ENCODE data around the gene HOXA10. TPM values are rescaled to one million over a fixed set of nuclear protein-coding genes. Genes with fewer than 3 reads are reported as not detected.

HOXA10 gene
- total and polyA plus RNA-seq, 11 donors = 0.06 to 0.36 (median 0.18) TPM; not detected in 8

DNA sequence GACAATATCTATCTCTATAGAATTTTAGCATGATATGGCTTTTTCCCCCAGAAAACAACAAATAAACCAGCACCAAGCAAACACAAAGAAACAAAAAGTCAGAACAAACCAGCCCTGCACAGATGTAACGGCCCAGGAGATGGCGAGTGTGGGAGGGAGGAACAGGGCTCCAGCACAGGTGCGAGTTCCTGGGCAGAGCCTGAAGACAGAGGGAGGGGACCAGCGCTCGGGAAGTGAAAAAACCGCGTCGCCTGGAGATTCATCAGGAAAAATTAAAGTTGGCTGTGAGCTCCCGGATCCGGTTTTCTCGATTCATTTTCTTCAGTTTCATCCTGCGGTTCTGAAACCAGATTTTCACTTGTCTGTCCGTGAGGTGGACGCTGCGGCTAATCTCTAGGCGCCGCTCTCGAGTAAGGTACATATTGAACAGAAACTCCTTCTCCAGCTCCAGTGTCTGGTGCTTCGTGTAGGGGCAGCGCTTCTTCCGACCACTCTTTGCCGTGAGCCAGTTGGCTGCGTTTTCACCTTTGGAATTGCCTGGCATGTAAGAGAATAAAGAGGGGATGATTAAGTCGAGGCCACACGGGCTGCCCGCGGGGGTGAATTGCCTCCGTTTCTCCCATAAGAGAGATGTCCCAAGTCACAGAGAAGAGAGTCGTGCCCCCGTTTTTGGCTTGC is 2.3 kb downstream of the HOXA10 start:
- ATAC-seq (no peak), DNase-seq (peak in 1 of 5 donors; percentile 45)
- WGBS, 4 donors = 3 to 11% (median 8%) methylated on average over 30 of the region's 30 CpGs
- Histone ChIP-seq H3K9me3 (no peaks in the 10 kb centered on the region), H3K36me3 (no peaks in the 10 kb centered on the region), H3K27ac (peak overlapping the region in 1 of 12 donors; percentile 91), H3K4me1 (peaks cover 0 to 43% (median 20%) of the 10 kb centered on the region in 12 donors), H3K4me3 (no peak overlapping the region), H3K27me3 (peaks cover 88 to 100% (median 99%) of the 10 kb centered on the region in 9 donors)
- TF ChIP-seq CTCF (IDR thresholded peaks at IDR 0.05) (no peak), POLR2A (IDR thresholded peaks at IDR 0.05) (no peak)
- intact Hi-C loops (cut with DNase I) = loop anchor here in 1 of 10 donors (10.0 kb wide), 1 partner anchor 1307 kb away; no protein-coding TSS in a partner anchor

- 7 to 15% (median 10%) methylated on average over 7 to 8 of the region's 8 CpGs for WGBS, 4 donors
- ATAC-seq (no peak), DNase-seq (peak in 1 of 5 donors; percentile 33)
- Histone ChIP-seq H3K27me3 (peaks cover 91 to 100% (median 99%) of the 10 kb centered on the region in 9 donors), H3K27ac (peak overlapping the region in 1 of 12 donors; percentile 91), H3K4me1 (peaks cover 0 to 48% (median 20%) of the 10 kb centered on the region in 12 donors), H3K4me3 (peak overlapping the region in 1 of 12 donors; percentile 6), H3K9me3 (no peaks in the 10 kb centered on the region), H3K36me3 (no peaks in the 10 kb centered on the region)
- intact Hi-C loops (cut with DNase I) = loop anchor here in 1 of 10 donors (10.0 kb wide), 1 partner anchor 1306 kb away; no protein-coding TSS in a partner anchor
- TF ChIP-seq POLR2A (IDR thresholded peaks at IDR 0.05) (no peak), CTCF (IDR thresholded peaks at IDR 0.05) (no peak)
Observed at GRCh38 chr7:27171325-27171636, 2.8 kb downstream of the HOXA10 start.

DNA sequence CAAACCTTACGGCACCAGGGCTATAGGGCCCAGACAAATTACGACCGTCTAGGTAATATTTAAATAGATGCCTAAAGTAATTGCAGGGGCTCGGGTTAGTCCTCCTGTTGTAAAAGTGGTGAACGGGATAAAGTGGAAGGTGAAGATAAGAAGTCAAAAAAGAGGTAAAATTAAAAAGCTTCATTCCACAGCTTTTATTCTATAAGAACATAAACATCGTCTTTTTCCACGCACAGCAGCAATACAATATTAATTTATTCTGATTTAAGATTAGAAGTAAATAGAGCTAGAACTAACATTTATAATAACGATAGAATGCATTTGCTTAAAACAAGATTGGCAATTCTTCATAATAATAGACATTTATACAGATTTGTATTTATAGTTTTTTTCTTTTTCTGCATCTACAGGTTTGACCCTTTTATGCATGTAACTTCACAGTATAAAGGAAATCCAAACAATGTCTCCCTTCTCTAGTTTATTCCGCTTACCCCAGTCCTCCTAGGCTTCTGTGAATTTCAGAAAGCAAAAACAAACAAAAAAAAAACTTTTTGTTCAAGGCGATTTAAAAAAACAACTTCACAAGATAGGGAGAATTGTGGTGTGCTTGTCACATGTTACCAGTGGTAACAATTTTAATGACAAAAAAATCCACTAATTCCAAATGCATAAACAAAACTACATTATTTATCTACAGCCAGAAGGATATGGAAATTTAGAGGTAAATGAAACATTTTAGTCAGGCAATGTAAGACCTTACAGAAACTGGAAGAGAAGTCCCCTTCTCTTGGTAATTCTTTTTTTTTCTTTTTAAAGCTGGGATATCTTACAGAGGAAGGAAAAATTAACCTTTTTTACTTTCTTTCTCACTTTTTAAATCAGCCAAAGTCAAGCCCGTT is 3.4 kb downstream of the HOXA10 start:
- no peaks in the 10 kb centered on the region for H3K36me3 ChIP-seq
- 15 to 20% (median 17%) methylated on average over 11 of the region's 11 CpGs for WGBS, 4 donors

More for the DNA sequence above, 3.4 kb downstream of the HOXA10 start:
- no peak for DNase-seq
- intact Hi-C loops (cut with DNase I) = loop anchor here in 1 of 10 donors (10.0 kb wide), 1 partner anchor 1306 kb away; no protein-coding TSS in a partner anchor
- no peak for ATAC-seq
- Histone ChIP-seq H3K4me1 (peaks cover 0 to 54% (median 21%) of the 10 kb centered on the region in 12 donors), H3K9me3 (no peaks in the 10 kb centered on the region), H3K27me3 (peaks cover 91 to 100% (median 99%) of the 10 kb centered on the region in 9 donors), H3K4me3 (peak overlapping the region in 1 of 12 donors; percentile 6), H3K27ac (peak overlapping the region in 1 of 12 donors; percentile 91)
- TF ChIP-seq POLR2A (IDR thresholded peaks at IDR 0.05) (no peak), CTCF (IDR thresholded peaks at IDR 0.05) (no peak)

All from heart left ventricle (tissue), 16 donors.